ENCODE measurements around the gene SYP.

The SYP gene

DNA sequence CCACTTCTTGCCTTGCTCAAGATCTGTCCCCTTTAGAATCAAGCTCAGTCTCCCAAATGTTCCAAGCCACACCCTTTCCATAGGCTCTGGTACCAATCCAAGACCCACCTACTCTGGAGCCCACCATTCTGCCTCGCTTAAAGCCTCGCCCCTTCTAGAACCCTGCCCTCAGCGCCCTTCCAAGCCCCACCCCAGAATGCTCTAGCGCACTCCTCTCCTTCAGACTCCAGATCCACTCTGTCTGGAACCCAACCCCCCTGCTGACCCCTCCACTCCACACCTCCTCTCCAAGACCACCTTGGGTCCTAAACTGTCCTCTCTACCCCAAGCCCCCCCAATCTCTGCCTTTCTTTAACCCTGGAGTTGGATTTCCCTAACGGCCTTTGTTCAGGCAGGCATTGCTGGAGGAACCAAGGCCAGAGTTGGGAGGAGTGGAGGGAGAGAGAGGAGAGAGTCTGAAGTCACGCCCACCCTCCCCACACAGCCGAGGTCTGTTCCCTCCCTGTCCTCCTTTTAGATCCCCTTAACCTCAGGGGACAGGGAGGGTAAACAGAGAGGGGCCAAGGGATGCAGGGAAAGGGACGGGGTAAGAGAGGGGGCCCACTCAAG lies 11.4 kb downstream of the SYP start:
- POLR2A ChIA-PET: no interaction called here
- peaks cover 2% of the 10 kb centered on the region; the same call in 1 of the 2 replicates for H3K4me1 ChIP-seq (ENCODE audit: control insufficient read depth, insufficient read depth, low read length)
- TF ChIP-seq OSR2 (tag by site-specific recombination; IDR thresholded peaks at IDR 0.05) (no peak), SALL2 (tag by site-specific recombination; IDR thresholded peaks at IDR 0.05; ENCODE audit: borderline replicate concordance) (no peak), ZNF48 (tag by site-specific recombination; IDR thresholded peaks at IDR 0.05) (no peak), ZNF121 (tag by site-specific recombination; IDR thresholded peaks at IDR 0.05) (no peak), FEZF1 (tag by site-specific recombination; IDR thresholded peaks at IDR 0.05) (no peak), KLF7 (tag by site-specific recombination; IDR thresholded peaks at IDR 0.05; ENCODE audit: borderline replicate concordance) (peak; percentile 4; the same call in 1 of the 2 replicates), KLF9 (tag by site-specific recombination; IDR thresholded peaks at IDR 0.05; ENCODE audit: low read depth) (peak; percentile 59), ZFP69B (tag by site-specific recombination; IDR thresholded peaks at IDR 0.05) (no peak), ZIC2 (tag by site-specific recombination; IDR thresholded peaks at IDR 0.05) (no peak), ZNF792 (tag by site-specific recombination; IDR thresholded peaks at IDR 0.05) (no peak), ZNF341 (tag by site-specific recombination; IDR thresholded peaks at IDR 0.05; ENCODE audit: low read depth) (peak; percentile 72), KLF8 (tag by site-specific recombination; IDR thresholded peaks at IDR 0.05) (no peak), GLI4 (tag by site-specific recombination; IDR thresholded peaks at IDR 0.05) (no peak), ZNF175 (tag by site-specific recombination; IDR thresholded peaks at IDR 0.05) (no peak), ZFHX2 (tag by site-specific recombination; conservative IDR thresholded peaks at IDR 0.05) (no peak), ZNF335 (tag by site-specific recombination; conservative IDR thresholded peaks at IDR 0.05) (peak; percentile 54), ZNF19 (tag by site-specific recombination; IDR thresholded peaks at IDR 0.05; ENCODE audit: low read depth) (no peak), ZNF37A (tag by site-specific recombination; IDR thresholded peaks at IDR 0.05) (no peak), ZNF561 (tag by site-specific recombination; IDR thresholded peaks at IDR 0.05; ENCODE audit: borderline replicate concordance) (no peak), SP2 (tag by site-specific recombination; IDR thresholded peaks at IDR 0.05) (no peak), ZNF274 (IDR thresholded peaks at IDR 0.05; ENCODE audit: low read length) (no peak), ZNF274 (tag by site-specific recombination; IDR thresholded peaks at IDR 0.05; ENCODE audit: borderline replicate concordance) (no peak), HOXC10 (CRISPR knock-in tag; IDR thresholded peaks at IDR 0.05) (no peak), ZNF560 (tag by site-specific recombination; IDR thresholded peaks at IDR 0.05; ENCODE audit: borderline replicate concordance) (no peak), ZNF423 (tag by site-specific recombination; IDR thresholded peaks at IDR 0.05) (no peak), ZNF157 (tag by site-specific recombination; IDR thresholded peaks at IDR 0.05) (no peak), ZNF239 (tag by site-specific recombination; IDR thresholded peaks at IDR 0.05) (no peak), ZFP41 (tag by site-specific recombination; IDR thresholded peaks at IDR 0.05; ENCODE audit: borderline replicate concordance) (no peak), ZNF558 (tag by site-specific recombination; IDR thresholded peaks at IDR 0.05) (no peak), KLF1 (tag by site-specific recombination; IDR thresholded peaks at IDR 0.05) (peak; percentile 88), REPIN1 (tag by site-specific recombination; IDR thresholded peaks at IDR 0.05; ENCODE audit: low read depth) (no peak), ZNF521 (tag by site-specific recombination; IDR thresholded peaks at IDR 0.05) (no peak)
- TF ChIP-seq, protein P1, sequence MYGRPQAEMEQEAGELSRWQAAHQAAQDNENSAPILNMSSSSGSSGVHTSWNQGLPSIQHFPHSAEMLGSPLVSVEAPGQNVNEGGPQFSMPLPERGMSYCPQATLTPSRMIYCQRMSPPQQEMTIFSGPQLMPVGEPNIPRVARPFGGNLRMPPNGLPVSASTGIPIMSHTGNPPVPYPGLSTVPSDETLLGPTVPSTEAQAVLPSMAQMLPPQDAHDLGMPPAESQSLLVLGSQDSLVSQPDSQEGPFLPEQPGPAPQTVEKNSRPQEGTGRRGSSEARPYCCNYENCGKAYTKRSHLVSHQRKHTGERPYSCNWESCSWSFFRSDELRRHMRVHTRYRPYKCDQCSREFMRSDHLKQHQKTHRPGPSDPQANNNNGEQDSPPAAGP (tag by site-specific recombination; IDR thresholded peaks at IDR 0.05): peak; percentile 59
- TF ChIP-seq, protein P2, sequence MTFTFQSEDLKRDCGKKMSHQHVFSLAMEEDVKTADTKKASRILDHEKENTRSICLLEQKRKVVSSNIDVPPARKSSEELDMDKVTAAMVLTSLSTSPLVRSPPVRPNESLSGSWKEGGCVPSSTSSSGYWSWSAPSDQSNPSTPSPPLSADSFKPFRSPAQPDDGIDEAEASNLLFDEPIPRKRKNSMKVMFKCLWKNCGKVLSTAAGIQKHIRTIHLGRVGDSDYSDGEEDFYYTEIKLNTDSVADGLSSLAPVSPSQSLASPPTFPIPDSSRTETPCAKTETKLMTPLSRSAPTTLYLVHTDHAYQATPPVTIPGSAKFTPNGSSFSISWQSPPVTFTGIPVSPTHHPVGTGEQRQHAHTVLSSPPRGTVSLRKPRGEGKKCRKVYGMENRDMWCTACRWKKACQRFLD (tag by site-specific recombination; IDR thresholded peaks at IDR 0.05): no peak
- TF ChIP-seq, protein P3, sequence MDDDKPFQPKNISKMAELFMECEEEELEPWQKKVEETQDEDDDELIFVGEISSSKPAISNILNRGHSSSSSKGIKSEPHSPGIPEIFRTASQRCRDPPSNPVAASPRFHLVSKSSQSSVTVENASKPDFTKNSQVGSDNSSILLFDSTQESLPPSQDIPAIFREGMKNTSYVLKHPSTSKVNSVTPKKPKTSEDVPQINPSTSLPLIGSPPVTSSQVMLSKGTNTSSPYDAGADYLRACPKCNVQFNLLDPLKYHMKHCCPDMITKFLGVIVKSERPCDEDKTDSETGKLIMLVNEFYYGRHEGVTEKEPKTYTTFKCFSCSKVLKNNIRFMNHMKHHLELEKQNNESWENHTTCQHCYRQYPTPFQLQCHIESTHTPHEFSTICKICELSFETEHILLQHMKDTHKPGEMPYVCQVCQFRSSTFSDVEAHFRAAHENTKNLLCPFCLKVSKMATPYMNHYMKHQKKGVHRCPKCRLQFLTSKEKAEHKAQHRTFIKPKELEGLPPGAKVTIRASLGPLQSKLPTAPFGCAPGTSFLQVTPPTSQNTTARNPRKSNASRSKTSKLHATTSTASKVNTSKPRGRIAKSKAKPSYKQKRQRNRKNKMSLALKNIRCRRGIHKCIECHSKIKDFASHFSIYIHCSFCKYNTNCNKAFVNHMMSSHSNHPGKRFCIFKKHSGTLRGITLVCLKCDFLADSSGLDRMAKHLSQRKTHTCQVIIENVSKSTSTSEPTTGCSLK (tag by site-specific recombination; IDR thresholded peaks at IDR 0.05): no peak
- TF ChIP-seq, protein P4, sequence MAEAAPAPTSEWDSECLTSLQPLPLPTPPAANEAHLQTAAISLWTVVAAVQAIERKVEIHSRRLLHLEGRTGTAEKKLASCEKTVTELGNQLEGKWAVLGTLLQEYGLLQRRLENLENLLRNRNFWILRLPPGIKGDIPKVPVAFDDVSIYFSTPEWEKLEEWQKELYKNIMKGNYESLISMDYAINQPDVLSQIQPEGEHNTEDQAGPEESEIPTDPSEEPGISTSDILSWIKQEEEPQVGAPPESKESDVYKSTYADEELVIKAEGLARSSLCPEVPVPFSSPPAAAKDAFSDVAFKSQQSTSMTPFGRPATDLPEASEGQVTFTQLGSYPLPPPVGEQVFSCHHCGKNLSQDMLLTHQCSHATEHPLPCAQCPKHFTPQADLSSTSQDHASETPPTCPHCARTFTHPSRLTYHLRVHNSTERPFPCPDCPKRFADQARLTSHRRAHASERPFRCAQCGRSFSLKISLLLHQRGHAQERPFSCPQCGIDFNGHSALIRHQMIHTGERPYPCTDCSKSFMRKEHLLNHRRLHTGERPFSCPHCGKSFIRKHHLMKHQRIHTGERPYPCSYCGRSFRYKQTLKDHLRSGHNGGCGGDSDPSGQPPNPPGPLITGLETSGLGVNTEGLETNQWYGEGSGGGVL (tag by site-specific recombination; IDR thresholded peaks at IDR 0.05): peak; percentile 61; the same call in 1 of the 2 replicates

More for the DNA sequence above, 11.4 kb downstream of the SYP start:
- no peaks in the 10 kb centered on the region for H3K9me3 ChIP-seq (ENCODE audit: control insufficient read depth, insufficient read depth, low read depth, low read length)
- no peak overlapping the region for H3K4me3 ChIP-seq (ENCODE audit: low read depth, low read length)
- CTCF ChIA-PET: interaction anchor here (0.5 to 1.3 kb wide), 2 partner anchors 33 to 284 kb away, joined by 4 to 8 read pairs; no protein-coding TSS in a partner anchor
- peaks cover 0 to 3% of the 10 kb centered on the region in 2 experiments; a peak in 1 of 3 replicates for H3K36me3 ChIP-seq (ENCODE audit: control insufficient read depth in 2 of 2, insufficient read depth in 1 of 2, low read length in 2 of 2)
- peak overlapping the region; percentile 44; the same call in 1 of the 2 replicates for H3K27ac ChIP-seq (ENCODE audit: extremely low read depth, low read depth, low read length)
